Stimulated activated naive CD8-positive, alpha-beta T cell treated with anti-CD3 and anti-CD28 coated beads, Interleukin-15, Interleukin-2, amounts not matched to agents 100 U/mL and 50 U/mL, for 24 hours (primary cell): ENCODE results near the gene TWF2.

Experiments used
- ATAC-seq: fragments of 150-1000 bp; cut with Tn5 transposase; one replicate; pipeline ENCODE4 v1.10.0; 2021
- DNase-seq: peaks from one replicate; pipeline ENCODE4 v3.0.0; 2021

TWF2 gene

GRCh38 chr3:52257911-52258310 is 19.0 kb upstream of the TWF2 start:
- ATAC-seq = no peak

GRCh38 chr3:52256622-52257021 is 17.7 kb upstream of the TWF2 start:
- DNase-seq = no peak
- no peak for ATAC-seq

More at GRCh38 chr3:52257911-52258310, 19.0 kb upstream of the TWF2 start:
- no peak for DNase-seq

- no peak for DNase-seq
- ATAC-seq = no peak
Measured at GRCh38 chr3:52256159-52256558, 17.2 kb upstream of the TWF2 start.

GRCh38 chr3:52254608-52255007 is 15.7 kb upstream of the TWF2 start:
- DNase-seq (no peak), ATAC-seq (no peak)

DNA sequence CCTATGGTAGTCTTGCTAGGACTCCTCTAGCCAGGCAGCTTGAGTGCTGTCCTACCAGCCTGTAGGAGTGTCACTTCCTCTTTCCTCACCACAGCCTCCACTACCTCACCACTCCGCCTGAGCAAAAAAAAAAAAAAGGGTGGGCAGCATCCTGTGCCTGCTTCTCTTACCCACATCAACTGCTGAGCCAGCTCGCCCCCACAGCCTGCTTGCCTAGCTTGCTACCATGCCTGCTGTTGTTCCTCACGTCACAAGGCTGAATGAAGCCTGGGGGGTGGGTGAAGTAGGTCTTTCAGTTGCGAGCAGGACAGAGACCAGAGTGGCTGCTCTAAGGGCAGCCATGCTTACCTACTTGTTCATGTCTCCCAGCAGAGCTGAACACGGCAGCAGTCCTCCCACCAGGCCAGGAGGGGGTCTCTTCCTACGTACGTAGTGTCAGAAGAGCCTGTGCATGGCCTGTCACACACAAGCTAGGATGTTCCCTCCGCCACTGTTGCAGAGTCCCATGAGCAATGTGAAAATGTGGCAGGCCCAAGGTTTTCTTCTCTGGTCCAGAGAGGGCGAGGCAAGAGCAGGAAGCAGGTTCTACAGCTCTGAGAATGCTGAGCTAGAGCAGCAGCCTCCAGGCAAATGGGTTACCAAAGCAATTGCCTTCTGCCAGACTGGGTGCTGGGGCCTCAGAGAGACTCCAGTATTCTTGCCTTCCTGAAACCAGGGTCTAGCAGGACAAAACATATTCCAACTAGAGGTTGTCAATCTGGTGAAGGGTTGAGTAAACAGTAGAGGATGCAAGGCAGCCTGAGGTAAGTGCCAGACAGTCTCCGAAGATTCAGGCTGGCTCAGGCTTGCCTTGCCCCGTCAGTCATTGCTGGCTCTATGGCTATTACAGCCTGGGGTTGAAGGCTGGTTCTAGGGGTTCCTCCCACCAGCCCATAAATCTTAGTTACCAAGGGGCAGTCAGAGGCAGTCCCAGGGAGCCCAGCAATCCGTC is 14.7 kb upstream of the TWF2 start:
- DNase-seq = peak; percentile 82
- peak; percentile 94 for ATAC-seq

DNA sequence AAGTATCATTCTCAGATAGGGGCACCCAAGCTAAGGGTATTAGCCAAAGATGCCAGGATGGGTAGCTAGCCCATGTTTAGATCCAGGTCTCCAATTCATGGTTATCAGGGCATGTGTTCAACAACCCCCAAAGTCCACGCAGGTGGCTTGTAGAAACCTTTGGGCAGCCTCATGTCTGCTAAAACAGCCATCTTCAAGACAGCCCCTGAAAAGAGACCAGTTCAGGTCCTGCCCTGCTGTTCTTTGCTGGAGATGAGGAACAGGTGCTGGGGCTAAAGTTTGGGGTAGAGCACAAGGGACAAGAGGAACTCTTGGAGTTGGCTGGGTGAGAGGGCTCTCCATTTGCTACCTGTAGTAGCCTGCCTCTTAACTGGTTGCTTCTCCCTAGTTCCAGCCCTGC is 11.2 kb upstream of the TWF2 start:
- ATAC-seq (no peak), DNase-seq (peak; percentile 3)

DNA sequence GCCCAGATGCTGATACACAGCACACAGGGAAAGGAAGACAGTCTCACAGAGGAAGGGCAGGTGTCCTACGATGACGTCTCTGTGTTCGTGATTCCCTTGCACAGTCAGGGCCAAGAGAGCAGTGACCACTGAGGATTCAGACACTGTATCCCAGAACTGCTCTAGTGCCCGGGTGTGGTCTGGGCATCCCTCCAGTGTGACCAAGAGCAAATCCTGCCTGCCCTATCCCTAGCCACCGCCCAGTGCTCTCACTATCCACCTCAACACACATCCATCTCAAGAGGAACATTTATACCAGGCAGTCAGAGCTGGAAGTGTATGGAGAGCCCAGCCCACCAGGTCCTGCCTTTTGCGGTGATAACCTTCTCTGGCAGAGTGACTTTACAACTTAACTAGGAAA is 10.7 kb upstream of the TWF2 start:
- ATAC-seq = no peak
- no peak for DNase-seq

- no peak for DNase-seq
- ATAC-seq = no peak
Measured at GRCh38 chr3:52248816-52249547, 10.0 kb upstream of the TWF2 start.

- ATAC-seq (no peak), DNase-seq (no peak)
Measured at GRCh38 chr3:52248165-52248541, 9.2 kb upstream of the TWF2 start.

- no peak for ATAC-seq
- DNase-seq = no peak
Measured at GRCh38 chr3:52247409-52248164, 8.6 kb upstream of the TWF2 start.

DNA sequence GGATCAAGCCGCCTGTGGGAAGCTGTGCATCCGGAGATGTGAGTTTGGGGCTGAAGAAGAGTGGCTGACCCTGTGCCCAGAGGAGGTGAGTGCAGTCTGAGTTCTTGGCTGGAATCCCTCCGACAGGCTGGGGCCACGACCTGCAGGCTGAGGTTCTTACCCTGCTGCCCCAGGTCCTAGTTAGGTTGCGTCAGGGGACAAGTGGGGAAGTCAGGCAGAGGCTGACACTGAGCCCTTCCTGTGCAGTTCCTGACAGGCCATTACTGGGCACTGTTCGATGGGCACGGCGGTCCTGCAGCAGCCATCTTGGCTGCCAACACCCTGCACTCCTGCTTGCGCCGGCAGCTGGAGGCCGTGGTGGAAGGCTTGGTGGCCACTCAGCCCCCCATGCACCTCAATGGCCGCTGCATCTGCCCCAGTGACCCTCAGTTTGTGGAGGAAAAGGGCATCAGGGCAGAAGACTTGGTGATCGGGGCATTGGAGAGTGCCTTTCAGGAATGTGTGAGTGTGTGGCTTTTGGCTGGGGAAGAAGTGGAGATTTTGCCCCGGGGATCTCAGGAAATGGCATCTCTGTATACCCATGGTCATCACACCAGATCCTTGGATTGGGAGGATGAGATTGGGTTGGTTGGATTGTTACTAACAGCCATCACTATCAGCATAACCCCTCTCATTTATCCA is 7.9 kb upstream of the TWF2 start:
- ATAC-seq = no peak
- peak; percentile 43 for DNase-seq

DNA sequence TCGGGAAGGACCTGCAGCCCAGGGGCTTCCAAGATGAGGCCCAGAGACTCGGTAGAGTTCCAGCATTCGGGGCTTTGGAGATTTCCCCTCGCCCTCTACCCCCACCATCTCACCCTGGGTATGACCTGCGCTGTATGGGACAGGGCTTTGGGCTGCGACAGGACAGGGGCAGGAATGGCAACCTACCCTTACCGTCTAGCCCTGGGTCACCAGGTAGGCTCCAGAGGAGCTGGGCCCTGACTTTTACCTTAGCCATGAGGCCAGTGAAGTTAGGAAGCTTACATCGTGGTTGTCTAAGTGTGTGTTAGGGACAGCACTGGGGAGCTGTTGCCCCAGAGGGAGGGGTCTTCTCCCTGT is 7.3 kb upstream of the TWF2 start:
- ATAC-seq (peak; percentile 5), DNase-seq (no peak)

GRCh38 chr3:52245322-52246263 is 6.6 kb upstream of the TWF2 start, which contains the start of gene PPM1M:
TSS of gene PPM1M (plus strand) at chr3:52245759. CDS start at chr3:52245825, 66 bp downstream.
- DNase-seq (peak; percentile 65), ATAC-seq (peak; percentile 30)

DNA sequence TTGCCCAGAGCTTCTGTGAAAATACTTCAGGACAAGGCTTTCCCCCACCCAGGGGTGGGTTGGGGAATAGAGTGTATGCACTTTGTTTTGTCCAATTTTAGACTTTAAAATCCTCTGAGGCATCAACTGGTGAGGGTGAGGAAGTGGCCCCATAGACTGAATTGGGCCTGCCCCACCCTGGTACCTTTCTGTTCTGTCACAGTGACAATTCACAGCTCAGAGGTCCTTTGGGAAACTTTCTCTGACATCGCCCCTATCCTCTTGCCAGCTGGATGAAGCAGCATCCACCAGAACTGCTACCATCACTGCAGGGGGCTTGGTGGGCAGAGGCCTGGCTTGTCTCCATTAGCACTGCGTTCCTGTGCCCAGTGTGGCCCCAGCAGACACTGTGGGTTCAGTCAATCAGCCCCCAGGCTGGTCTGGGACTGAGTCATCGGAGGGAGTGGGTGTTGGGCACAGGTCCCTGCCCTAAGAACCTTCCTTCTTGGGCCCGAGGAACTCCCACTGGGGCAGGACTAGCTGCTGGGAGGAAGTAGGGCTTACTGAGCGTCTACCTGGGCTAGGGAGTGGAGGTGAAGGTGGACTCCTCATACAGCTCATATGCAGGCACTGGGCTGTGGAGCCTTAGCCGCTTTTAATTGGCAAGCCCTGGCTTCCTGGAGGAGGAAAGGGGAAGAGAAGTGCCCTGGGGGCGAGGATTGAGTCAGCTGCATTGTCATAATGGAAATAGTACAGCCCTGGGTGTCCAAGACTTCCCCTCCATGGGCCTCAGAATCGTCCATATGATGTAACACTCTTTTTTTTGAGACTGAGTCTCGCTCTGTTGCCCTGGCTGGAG is 5.1 kb upstream of the TWF2 start:
- peak; percentile 72 for DNase-seq
- ATAC-seq = peak; percentile 17

GRCh38 chr3:52242039-52242438 is 3.1 kb upstream of the TWF2 start:
- no peak for ATAC-seq
- no peak for DNase-seq

GRCh38 chr3:52240886-52241370 is 2.0 kb upstream of the TWF2 start:
- peak; percentile 8 for ATAC-seq
- DNase-seq = no peak

DNA sequence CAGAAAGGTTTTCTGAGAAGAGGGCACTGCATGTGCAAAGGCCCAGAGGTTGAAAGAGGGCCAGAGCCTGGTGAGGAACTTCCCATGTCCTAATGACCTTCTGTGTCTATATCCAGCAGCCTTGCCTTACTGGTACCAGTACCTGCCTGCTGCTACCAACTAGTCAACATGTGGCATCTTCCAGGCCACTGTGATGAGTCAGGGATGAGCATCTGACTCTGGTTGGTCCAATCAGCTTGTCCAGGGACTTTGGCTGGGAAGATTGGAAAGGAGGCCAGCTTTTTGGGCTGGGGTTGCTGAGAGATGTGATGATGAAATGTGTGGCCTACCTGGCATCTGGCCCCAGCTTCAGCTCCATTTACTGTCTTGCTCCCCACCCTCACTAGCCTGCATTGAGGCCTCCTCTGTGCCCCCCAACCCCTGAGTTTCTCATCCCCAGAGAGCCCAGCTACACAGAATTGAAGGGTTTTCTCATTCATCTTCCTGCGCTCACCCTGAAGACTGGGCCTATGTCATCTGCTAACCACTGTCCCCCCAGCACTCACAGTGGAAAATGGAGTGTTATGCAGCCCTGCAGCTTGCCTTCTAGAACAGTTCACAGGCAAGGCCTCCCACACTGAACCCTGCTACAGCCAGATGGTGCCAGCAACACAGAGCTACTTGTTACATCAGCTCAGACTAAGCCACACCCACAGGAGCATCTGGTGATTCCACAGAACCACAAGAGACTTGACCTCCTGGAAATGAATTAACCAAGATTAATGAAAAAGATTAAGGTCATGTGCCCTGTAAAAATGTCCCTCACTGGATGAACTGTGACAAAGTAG is 1.3 kb upstream of the TWF2 start:
- DNase-seq (peak; percentile 68), ATAC-seq (peak; percentile 47)

GRCh38 chr3:52238193-52238760 is 681 bp downstream of the TWF2 start:
- no peak for DNase-seq
- no peak for ATAC-seq
